ENCODE measurements around the gene KRT74.

- TF ChIP-seq YY1 (IDR thresholded peaks at IDR 0.05; ENCODE audit: insufficient read depth, insufficient read length): no peak
- TF ChIP-seq ZNF274 (IDR thresholded peaks at IDR 0.05; ENCODE audit: low read depth, low read length): no peak
These were observed 33.1 kb downstream of the KRT74 start for GRCh38 chr12:52540531-52540930.

All from NT2/D1 (cell line).